Measurements from ENCODE around the gene DROSHA. TPM values are rescaled to one million over a fixed set of nuclear protein-coding genes. Genes with fewer than 3 reads are reported as not detected.
"Not testable (repeated sequence)": the region's sequence is repeated elsewhere in the genome, so short reads cannot be mapped to it uniquely, and the experiment has no call there.

DROSHA gene
- polyA plus RNA-seq, 3 donors: 2.2 to 12.6 (median 7.6) TPM

GRCh38 chr5:31397926-31398557, 133.9 kb downstream of the DROSHA start:
- peaks cover 20 to 25% of the 10 kb centered on the region in 2 donors for H3K36me3 Mint-ChIP-seq
- peak overlapping the region in 1 of 7 donors; percentile 65 for H3K27ac Mint-ChIP-seq
- no peak overlapping the region for H3K4me3 ChIP-seq (replicated peaks in 1 of 3; ENCODE audit: low read depth in 2 of 3, low read length in 3 of 3)
- H4K20me1 ChIP-seq (ENCODE audit: insufficient read depth, low read length): no peaks in the 10 kb centered on the region
- peaks cover 14 to 20% of the 10 kb centered on the region in 2 donors for H3K36me3 ChIP-seq (replicated peaks in 1 of 2; ENCODE audit: control insufficient read depth in 1 of 2, insufficient read depth in 2 of 2, low read length in 2 of 2)
- H3K27me3 Mint-ChIP-seq (ENCODE audit: low read depth in 3 of 3): peaks cover 0 to 4% (median 0%) of the 10 kb centered on the region in 3 donors
- no peak overlapping the region for H3K4me3 Mint-ChIP-seq
- DNase-seq: no peak
- no peaks in the 10 kb centered on the region for H3K9me3 ChIP-seq (replicated peaks in 1 of 2; ENCODE audit: control insufficient read depth in 1 of 2, insufficient read depth in 1 of 2, low read length in 2 of 2)
- H3K4me1 Mint-ChIP-seq: peaks cover 5% of the 10 kb centered on the region
- no peaks in the 10 kb centered on the region for H3K79me2 ChIP-seq (ENCODE audit: insufficient read depth, low read length)
- intact Hi-C loops (cut with micrococcal nuclease): no loop called here
- H3K4me2 ChIP-seq (replicated peaks; ENCODE audit: extremely low read depth, low read length, poor library complexity, severe bottlenecking): no peak overlapping the region
- no peak overlapping the region for H2AFZ ChIP-seq (ENCODE audit: insufficient read depth, low read depth, low read length, poor library complexity, severe bottlenecking)
- TF ChIP-seq CTCF (IDR thresholded peaks at IDR 0.05): no peak
- no peak overlapping the region for H3K27ac ChIP-seq (ENCODE audit: low read depth in 1 of 2, low read length in 2 of 2)
- peaks cover 0 to 6% of the 10 kb centered on the region in 2 donors for H3K4me1 ChIP-seq (ENCODE audit: control insufficient read depth in 1 of 2, insufficient read depth in 2 of 2, low read length in 2 of 2)
- 72% methylated on average over 4 of the region's 11 CpGs for WGBS (ENCODE audit: insufficient coverage)
- H3K9ac ChIP-seq (ENCODE audit: insufficient read depth, low read length, poor library complexity, severe bottlenecking): no peak overlapping the region
- no peaks in the 10 kb centered on the region for H3K27me3 ChIP-seq (ENCODE audit: control insufficient read depth in 2 of 2, insufficient read depth in 2 of 2, low read length in 2 of 2)
- peaks cover 0 to 6% (median 0%) of the 10 kb centered on the region in 7 donors for H3K9me3 Mint-ChIP-seq

- Mint-ChIP-seq H3K27ac (no peak overlapping the region), H3K4me3 (no peak overlapping the region), H3K4me1 (peaks cover 18% of the 10 kb centered on the region), H3K27me3 (ENCODE audit: low read depth in 3 of 3) (peaks cover 0 to 4% (median 0%) of the 10 kb centered on the region in 3 donors), H3K9me3 (peaks cover 0 to 6% (median 0%) of the 10 kb centered on the region in 7 donors), H3K36me3 (peaks cover 14 to 20% of the 10 kb centered on the region in 2 donors)
- Histone ChIP-seq H3K79me2 (ENCODE audit: insufficient read depth, low read length) (no peaks in the 10 kb centered on the region), H3K9me3 (replicated peaks in 1 of 2; ENCODE audit: control insufficient read depth in 1 of 2, insufficient read depth in 1 of 2, low read length in 2 of 2) (no peaks in the 10 kb centered on the region), H4K20me1 (ENCODE audit: insufficient read depth, low read length) (no peaks in the 10 kb centered on the region), H2AFZ (ENCODE audit: insufficient read depth, low read depth, low read length, poor library complexity, severe bottlenecking) (no peak overlapping the region), H3K27ac (ENCODE audit: low read depth in 1 of 2, low read length in 2 of 2) (no peak overlapping the region), H3K36me3 (replicated peaks in 1 of 2; ENCODE audit: control insufficient read depth in 1 of 2, insufficient read depth in 2 of 2, low read length in 2 of 2) (peaks cover 10 to 15% of the 10 kb centered on the region in 2 donors), H3K9ac (ENCODE audit: insufficient read depth, low read length, poor library complexity, severe bottlenecking) (no peak overlapping the region), H3K4me2 (replicated peaks; ENCODE audit: extremely low read depth, low read length, poor library complexity, severe bottlenecking) (no peak overlapping the region), H3K27me3 (ENCODE audit: control insufficient read depth in 2 of 2, insufficient read depth in 2 of 2, low read length in 2 of 2) (no peaks in the 10 kb centered on the region), H3K4me3 (replicated peaks in 1 of 3; ENCODE audit: low read depth in 2 of 3, low read length in 3 of 3) (no peak overlapping the region), H3K4me1 (ENCODE audit: control insufficient read depth in 1 of 2, insufficient read depth in 2 of 2, low read length in 2 of 2) (peaks cover 10 to 18% of the 10 kb centered on the region in 2 donors)
- DNase-seq: no peak
- intact Hi-C loops (cut with micrococcal nuclease): no loop called here
- no peak for TF ChIP-seq CTCF (IDR thresholded peaks at IDR 0.05)
- 93% methylated on average over 3 of the region's 12 CpGs for whole genome bisulfite sequencing (ENCODE audit: insufficient coverage)
Observed at GRCh38 chr5:31396611-31397295, 135.1 kb downstream of the DROSHA start.

- H3K27ac Mint-ChIP-seq; H3K36me3 ChIP-seq (replicated peaks in 1 of 2; ENCODE audit: control insufficient read depth in 1 of 2, insufficient read depth in 2 of 2, low read length in 2 of 2); H3K4me3 ChIP-seq (replicated peaks in 1 of 3; ENCODE audit: low read depth in 2 of 3, low read length in 3 of 3); DNase-seq; H3K4me3 Mint-ChIP-seq; H2AFZ ChIP-seq (ENCODE audit: insufficient read depth, low read depth, low read length, poor library complexity, severe bottlenecking); H3K9ac ChIP-seq (ENCODE audit: insufficient read depth, low read length, poor library complexity, severe bottlenecking); intact Hi-C loops (cut with micrococcal nuclease); H3K27me3 ChIP-seq (ENCODE audit: control insufficient read depth in 2 of 2, insufficient read depth in 2 of 2, low read length in 2 of 2); H3K27ac ChIP-seq (ENCODE audit: low read depth in 1 of 2, low read length in 2 of 2); H3K4me2 ChIP-seq (replicated peaks; ENCODE audit: extremely low read depth, low read length, poor library complexity, severe bottlenecking); H3K9me3 Mint-ChIP-seq; H4K20me1 ChIP-seq (ENCODE audit: insufficient read depth, low read length); H3K79me2 ChIP-seq (ENCODE audit: insufficient read depth, low read length); H3K9me3 ChIP-seq (replicated peaks in 1 of 2; ENCODE audit: control insufficient read depth in 1 of 2, insufficient read depth in 1 of 2, low read length in 2 of 2); H3K27me3 Mint-ChIP-seq (ENCODE audit: low read depth in 3 of 3): not testable (repeated sequence)
- peaks cover 17 to 22% of the 10 kb centered on the region in 2 donors for H3K4me1 ChIP-seq (ENCODE audit: control insufficient read depth in 1 of 2, insufficient read depth in 2 of 2, low read length in 2 of 2)
- Mint-ChIP-seq H3K36me3 (peaks cover 6 to 11% of the 10 kb centered on the region in 2 donors), H3K4me1 (peaks cover 25% of the 10 kb centered on the region)
- WGBS (ENCODE audit: insufficient coverage): 90% methylated on average over 4 of the region's 14 CpGs
Observed at GRCh38 chr5:31395450-31396045, 136.3 kb downstream of the DROSHA start.
